Fibroblast of pulmonary artery (primary cell): Measurements from ENCODE around the gene SLC2A11.

Experiments
- DNase-seq: peaks from one replicate; pipeline ENCODE4 v3.0.0-alpha.2; 2010; ENCODE audit warnings: low read depth
- H3K4me3 ChIP-seq: replicated peaks from 2 replicates; pipeline ENCODE4 v1.5.1; 2011; ENCODE audit warnings: low read depth, mild to moderate bottlenecking, control low read depth, low read length, moderate library complexity
- TF ChIP-seq, protein P1 (sequence below): IDR thresholded peaks from 2 replicates; pipeline ENCODE4 v1.5.1; 2011; ENCODE audit warnings: mild to moderate bottlenecking, control low read depth, low read length, inconsistent platforms; ENCODE audit errors: missing control alignments

The SLC2A11 gene

DNA sequence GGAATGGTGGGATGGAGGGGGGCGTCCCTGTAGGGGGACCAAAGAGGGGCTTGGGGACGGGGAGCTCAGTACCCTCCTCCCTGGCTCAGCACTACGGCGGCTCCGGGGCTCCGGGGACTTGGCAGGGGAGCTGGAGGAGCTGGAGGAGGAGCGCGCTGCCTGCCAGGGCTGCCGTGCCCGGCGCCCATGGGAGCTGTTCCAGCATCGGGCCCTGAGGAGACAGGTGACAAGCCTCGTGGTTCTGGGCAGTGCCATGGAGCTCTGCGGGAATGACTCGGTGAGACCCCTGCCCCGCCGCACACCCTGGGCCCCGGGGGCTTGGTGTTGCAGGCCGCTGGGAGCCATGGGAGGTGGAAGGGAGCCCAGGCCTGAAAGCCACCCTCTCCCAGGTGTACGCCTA, 24.7 kb downstream of the SLC2A11 start:
- no peak for DNase-seq
- H3K4me3 ChIP-seq = no peak overlapping the region
- TF ChIP-seq, protein P1, sequence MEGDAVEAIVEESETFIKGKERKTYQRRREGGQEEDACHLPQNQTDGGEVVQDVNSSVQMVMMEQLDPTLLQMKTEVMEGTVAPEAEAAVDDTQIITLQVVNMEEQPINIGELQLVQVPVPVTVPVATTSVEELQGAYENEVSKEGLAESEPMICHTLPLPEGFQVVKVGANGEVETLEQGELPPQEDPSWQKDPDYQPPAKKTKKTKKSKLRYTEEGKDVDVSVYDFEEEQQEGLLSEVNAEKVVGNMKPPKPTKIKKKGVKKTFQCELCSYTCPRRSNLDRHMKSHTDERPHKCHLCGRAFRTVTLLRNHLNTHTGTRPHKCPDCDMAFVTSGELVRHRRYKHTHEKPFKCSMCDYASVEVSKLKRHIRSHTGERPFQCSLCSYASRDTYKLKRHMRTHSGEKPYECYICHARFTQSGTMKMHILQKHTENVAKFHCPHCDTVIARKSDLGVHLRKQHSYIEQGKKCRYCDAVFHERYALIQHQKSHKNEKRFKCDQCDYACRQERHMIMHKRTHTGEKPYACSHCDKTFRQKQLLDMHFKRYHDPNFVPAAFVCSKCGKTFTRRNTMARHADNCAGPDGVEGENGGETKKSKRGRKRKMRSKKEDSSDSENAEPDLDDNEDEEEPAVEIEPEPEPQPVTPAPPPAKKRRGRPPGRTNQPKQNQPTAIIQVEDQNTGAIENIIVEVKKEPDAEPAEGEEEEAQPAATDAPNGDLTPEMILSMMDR = no peak

DNA sequence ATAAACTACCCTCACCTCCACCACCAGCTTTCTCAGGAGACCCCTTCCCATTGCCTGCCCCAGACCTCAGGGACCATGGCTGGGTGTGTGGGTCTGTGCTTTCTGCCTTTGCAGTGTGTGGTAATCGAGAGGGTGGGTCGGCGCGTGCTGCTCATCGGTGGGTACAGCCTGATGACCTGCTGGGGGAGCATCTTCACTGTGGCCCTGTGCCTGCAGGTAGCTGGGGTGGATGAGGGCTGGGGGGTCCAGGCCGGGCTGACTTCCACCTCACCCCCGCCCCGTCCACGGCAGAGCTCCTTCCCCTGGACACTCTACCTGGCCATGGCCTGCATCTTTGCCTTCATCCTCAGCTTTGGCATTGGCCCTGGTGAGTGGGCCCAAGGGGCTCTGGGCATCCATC, 26.0 kb downstream of the SLC2A11 start:
- no peak for DNase-seq
- H3K4me3 ChIP-seq = no peak overlapping the region
- TF ChIP-seq, protein P1 = no peak

DNA sequence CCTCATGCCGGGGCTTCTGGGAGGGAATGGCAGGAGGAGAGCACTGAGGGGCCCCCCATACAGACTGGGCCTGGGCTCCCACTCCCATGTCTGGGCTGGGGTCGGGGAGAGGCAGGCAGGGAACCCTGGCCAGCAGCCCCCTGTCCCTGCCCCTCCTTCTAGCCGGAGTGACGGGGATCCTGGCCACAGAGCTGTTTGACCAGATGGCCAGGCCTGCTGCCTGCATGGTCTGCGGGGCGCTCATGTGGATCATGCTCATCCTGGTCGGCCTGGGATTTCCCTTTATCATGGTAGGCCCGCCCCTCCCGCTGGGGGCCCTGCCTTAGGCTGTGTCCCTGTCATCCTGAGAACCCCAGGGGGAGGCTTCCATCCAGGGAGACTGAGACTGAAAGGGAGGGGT, 26.5 kb downstream of the SLC2A11 start:
- DNase-seq = no peak
- H3K4me3 ChIP-seq = no peak overlapping the region
- TF ChIP-seq, protein P1 = no peak

DNA sequence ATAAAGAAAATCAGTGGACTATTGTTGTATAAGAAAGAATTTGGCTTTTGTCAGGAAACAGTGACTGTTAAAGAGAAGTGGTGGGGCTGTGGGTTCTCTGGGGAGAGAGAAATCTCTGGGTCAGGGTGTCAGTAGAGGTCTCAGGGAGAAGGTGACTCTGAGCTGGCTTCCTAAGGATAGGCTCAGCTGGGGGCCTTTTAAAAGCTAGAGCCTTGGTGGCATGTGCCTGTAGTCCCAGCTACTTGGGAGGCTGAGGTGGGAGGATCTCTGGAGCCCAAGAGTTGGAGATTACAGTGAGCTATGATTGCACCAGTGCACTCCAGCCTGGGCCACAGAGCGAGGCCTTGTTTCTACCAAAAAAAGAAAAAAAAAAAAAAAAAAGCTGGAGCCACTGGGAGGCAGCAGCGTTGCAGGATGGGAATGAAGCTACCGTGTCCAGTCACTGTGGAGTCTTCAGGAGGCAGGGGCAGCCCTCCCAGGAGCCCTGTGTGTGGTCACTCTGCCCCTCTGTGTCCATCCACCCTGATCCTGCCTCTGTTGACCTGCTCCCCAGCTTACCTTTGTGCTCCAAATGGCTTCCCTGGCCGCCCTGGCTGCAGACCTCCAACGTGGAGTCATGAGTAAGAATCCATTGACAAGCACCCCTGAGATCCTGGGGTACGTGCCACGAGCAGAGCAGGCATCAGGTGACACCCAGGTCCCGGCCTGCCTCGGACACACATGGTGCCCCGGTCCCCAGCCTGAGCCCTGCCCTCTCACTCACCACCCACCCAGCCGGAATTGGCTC, 31.1 kb downstream of the SLC2A11 start:
- TF ChIP-seq, protein P1 = peak; percentile 31
- H3K4me3 ChIP-seq = no peak overlapping the region
- peak; percentile 54 for DNase-seq

DNA sequence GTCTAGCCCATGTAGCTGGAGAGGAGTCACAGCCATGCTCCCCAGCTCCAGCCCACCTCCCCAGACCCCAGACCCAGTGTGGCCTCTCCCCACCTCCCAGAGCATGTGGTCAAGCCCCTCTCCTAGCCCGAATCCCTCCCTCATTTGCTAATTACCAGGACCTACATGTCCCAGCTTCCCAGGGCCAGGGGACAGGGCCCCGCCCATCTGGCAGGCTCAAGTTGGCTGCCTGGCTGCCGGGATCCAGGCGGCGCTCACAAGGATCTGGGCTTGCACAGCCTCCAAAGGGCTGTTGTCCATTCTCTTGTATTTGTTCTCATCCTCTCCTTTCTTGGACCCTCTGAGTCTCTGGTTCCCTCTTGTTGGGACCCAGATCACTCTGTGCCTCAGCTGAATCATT, 31.9 kb downstream of the SLC2A11 start:
- TF ChIP-seq, protein P1 = no peak
- no peak for DNase-seq
- no peak overlapping the region for H3K4me3 ChIP-seq

DNA sequence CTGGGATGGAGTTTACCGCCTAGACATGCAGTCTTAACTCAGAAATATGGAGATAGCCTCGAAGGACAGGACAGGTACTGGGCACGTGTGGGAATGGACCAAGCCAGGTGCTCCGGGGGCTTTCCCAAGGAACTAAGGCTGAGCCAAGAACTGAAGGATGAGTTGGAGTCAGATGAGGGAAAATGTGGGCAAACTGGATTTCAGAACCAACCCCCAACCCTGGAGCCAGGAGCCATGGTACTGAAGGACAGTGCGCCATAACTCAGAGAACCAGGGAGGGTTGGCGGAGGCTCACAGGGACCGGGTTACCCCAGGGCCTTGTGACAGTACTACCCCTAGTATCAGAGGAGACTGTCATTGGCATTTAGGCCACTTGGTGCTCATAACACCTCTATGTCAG, 34.1 kb downstream of the SLC2A11 start:
- no peak for DNase-seq
- no peak overlapping the region for H3K4me3 ChIP-seq
- TF ChIP-seq, protein P1 = no peak

DNA sequence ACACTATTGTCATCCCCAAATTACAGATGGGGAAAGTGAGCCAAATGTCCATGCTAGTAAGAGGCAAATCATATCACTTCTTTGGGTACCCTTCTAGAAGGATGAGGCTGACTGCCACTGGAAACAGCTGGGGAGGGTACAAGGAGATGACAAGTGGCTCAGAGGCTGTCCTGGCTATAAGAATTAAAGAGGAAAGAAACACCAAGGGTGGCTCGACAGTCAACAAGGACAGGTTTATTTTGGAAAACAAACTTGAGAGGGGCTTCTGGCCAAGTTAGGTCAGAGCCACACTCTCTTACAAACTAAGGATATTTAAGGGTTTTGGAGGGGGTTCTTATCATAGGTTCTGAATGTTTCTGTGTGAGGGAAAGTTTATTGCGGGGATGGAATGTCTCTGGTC, 34.5 kb downstream of the SLC2A11 start:
- TF ChIP-seq, protein P1 = no peak
- no peak overlapping the region for H3K4me3 ChIP-seq
- no peak for DNase-seq
